GM12875 (cell line): ENCODE measurements around the gene NR5A1.

Source experiments
- H3K4me3 ChIP-seq: one replicate; pipeline ENCODE4 v1.5.1; 2011; ENCODE audit warnings: low read depth, low read length, control low read depth
- TF ChIP-seq, protein P1 (sequence below): IDR thresholded peaks from 2 replicates; pipeline ENCODE4 v1.5.1; 2011; ENCODE audit warnings: low read depth, mild to moderate bottlenecking, control low read depth, inconsistent platforms, low read length, moderate library complexity, borderline replicate concordance; ENCODE audit not compliant: insufficient read depth

Gene NR5A1

DNA sequence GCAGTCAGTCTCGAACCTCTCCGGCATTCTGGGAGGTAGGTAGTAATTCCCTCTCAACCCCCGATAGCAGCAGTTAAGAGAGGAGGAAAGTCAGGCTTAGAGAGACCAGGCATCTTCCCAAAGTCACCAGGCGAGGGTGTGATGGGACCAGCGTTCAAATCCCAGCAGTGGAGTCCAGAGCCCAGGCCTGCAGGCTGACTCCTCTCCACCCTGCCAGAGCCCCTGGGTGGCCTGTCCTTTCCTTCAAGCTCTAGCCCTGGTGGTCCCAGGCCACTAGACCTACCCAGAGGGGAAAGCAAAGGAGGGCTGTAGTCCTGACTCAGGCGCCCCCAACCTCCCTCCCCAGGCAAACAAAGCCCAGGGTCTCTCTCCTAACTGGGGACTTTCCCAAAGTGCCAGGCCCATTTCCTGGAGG lies 4.2 kb upstream of the NR5A1 start:
- TF ChIP-seq, protein P1, sequence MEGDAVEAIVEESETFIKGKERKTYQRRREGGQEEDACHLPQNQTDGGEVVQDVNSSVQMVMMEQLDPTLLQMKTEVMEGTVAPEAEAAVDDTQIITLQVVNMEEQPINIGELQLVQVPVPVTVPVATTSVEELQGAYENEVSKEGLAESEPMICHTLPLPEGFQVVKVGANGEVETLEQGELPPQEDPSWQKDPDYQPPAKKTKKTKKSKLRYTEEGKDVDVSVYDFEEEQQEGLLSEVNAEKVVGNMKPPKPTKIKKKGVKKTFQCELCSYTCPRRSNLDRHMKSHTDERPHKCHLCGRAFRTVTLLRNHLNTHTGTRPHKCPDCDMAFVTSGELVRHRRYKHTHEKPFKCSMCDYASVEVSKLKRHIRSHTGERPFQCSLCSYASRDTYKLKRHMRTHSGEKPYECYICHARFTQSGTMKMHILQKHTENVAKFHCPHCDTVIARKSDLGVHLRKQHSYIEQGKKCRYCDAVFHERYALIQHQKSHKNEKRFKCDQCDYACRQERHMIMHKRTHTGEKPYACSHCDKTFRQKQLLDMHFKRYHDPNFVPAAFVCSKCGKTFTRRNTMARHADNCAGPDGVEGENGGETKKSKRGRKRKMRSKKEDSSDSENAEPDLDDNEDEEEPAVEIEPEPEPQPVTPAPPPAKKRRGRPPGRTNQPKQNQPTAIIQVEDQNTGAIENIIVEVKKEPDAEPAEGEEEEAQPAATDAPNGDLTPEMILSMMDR, result no peak
- no peak overlapping the region for H3K4me3 ChIP-seq

DNA sequence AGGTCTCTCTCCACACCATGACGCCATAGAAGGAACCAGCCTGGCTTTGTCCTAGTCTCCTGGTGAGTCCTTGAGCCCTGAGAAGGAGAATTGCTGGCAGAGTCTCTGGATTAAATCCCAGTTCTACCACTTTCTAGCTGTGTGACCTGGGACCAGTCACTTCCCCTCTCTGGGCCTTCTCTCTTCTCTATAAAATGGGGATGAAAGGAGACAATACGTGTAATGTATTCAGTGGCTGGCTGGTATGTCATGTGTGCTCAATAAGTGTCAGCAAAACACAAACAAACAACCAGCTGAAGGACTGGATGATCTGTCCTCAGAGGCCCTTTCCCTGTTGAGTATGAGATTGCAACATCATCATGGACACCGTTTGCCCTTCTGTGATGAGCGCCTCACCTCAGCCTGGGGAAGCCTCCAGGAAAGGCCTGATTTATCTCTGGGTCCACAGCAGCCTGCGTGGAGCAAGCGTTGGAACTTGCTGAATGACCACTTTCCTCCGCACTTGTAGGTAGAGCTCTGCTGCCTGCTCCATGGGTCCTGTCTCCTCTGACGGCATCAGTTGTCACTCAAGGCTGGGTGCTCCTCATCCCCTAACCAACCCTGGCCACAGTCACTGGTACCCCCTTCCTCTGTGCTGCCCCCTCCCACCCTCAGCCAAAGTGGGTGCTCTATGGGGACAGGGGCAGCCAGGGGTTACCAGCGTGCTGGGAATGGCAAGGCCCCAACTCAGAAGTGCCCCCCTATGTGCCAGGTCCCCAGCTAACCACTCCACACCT lies 3.6 kb upstream of the NR5A1 start:
- TF ChIP-seq, protein P1, result no peak
- H3K4me3 ChIP-seq, result no peak overlapping the region

DNA sequence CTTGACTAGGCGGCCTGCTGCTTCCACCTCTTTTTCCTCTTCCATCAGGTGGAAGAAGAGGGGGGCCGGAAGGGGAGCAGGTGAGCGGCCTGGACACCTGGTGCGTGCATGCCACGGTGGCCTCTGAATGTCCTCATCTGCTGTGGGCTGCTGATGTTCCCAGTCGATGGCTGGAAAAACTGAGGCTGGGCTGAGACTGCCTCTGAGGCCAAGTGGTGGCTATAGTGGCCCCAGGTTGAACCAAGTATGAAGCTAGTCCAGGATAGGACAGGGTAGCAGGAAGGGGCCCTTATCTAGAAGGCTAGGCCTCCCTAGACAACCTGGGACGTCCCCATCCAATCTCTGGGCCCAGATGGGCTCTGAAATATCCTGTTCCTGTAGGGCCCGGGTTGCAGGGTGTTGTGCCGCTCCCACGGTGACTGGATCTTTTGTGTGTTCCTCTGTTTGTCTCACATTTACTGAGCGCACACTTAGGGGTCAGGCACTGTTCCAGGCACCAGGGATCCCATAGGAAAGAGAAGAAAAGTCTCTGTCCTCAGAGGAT lies 753 bp upstream of the NR5A1 start:
- TF ChIP-seq, protein P1, result no peak

DNA sequence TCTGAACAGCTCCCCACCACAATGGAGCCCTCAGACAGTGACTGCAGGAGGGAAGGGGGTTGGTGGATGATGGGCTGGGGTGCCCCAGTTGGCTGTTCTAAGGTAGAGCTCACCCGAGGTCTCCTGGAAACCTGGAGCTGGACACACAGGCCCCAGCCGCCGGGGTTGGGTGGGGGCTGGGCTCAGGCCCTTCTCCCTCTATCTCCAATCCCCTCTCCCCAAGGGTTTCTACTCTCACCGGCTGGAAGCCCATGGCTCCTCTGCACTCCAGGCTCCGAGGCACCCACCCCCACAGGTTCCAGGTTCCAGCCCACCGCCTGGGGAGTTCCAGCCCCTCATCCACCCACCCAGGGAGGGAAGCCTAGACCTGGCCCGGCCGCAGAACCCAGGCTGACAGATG lies 766 bp downstream of the NR5A1 start:
- H3K4me3 ChIP-seq, result no peak overlapping the region
- TF ChIP-seq, protein P1, result no peak

More for the DNA sequence above, 753 bp upstream of the NR5A1 start:
- no peak overlapping the region for H3K4me3 ChIP-seq

DNA sequence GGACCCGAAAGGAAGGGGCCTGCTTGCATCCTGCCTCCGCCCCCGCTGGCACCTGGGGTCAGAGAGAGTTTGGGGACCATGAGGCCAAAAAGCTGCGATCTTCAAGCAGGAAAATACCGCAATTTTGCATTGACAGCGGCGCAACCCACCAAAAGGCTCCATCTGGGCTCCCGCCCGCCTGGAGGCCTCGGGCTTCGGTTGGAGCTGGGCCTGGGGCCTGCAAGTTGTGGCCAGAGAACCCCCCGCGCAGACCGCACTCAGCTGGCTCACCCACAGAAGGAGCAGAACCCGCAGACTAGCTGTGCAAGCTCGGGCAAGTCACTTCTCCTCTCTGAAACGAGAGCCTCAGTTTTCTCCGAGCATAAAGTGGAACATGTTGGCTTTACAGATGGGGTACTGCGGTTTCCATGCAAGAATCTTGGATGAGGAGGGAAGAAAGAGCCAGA lies 1.3 kb downstream of the NR5A1 start:
- H3K4me3 ChIP-seq, result no peak overlapping the region
- TF ChIP-seq, protein P1, result no peak

DNA sequence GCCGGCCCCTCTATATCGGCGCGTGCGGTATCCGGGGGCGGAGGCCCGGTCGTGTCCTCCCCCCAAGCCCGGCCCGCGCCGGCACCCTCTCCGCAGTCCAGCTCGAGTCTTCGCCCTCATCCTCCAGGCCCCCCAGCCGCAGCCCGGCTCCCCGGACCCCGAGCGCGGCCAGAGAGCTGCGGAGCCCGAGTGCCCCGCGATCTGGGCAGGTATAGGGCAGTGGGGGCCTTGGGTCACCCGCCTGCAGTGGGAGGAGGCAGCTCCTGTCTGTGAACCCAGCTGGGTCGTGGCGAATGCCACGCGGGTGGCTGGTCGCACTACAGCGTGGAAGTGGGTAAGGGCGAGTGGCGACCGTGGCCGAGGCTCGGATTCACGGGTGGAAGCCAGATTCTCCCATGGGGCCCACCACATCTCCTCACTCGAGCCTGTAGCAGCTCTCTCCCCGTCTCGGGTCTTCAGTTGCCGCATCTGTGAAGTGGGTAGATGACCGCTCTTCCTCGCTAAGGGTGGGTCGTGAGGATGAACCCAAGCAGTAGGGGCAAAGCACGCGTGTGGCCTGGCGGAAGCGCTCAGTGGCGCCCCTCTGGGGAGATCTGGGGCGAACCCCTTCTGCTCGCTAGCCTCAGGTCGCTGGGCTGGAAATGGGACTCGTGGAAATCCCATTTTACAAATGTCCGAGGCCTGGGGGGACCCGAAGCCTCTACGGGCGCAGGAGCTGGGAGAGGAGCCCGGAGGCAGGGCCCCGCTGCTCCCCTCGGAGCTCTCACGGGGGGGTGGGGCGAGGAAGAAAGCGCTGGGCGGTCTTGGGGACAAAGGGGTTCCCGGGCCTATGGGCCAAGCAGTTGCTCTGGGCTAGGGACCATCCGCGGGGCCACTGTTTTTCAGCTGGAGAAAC lies 1.9 kb downstream of the NR5A1 start:
- TF ChIP-seq, protein P1, result no peak
- no peak overlapping the region for H3K4me3 ChIP-seq
